Suppressor macrophage (primary cell): ENCODE measurements around the gene LDAF1.
A peak's percentile ranks its signal among the peaks of the same experiment; 100 is the strongest.
"Not testable (repeated sequence)": the region's sequence is repeated elsewhere in the genome, so short reads cannot be mapped to it uniquely, and the experiment has no call there.

Experiments used
- DNase-seq, 4 experiments: peaks; one replicate each; pipeline ENCODE4 v3.0.0-alpha.2; 2020 to 2022
- total RNA-seq, 17 experiments: gene quantifications; one replicate each; lab custom pipeline; 2026; ENCODE audit warnings: mixed read lengths in 6 of 17, inconsistent platforms in 3 of 17; lab: John Stamatoyannopoulos, UW

The LDAF1 gene
- 12.7 to 27.7 (median 19.7) reads per million in 17 experiments for total RNA-seq

DNA sequence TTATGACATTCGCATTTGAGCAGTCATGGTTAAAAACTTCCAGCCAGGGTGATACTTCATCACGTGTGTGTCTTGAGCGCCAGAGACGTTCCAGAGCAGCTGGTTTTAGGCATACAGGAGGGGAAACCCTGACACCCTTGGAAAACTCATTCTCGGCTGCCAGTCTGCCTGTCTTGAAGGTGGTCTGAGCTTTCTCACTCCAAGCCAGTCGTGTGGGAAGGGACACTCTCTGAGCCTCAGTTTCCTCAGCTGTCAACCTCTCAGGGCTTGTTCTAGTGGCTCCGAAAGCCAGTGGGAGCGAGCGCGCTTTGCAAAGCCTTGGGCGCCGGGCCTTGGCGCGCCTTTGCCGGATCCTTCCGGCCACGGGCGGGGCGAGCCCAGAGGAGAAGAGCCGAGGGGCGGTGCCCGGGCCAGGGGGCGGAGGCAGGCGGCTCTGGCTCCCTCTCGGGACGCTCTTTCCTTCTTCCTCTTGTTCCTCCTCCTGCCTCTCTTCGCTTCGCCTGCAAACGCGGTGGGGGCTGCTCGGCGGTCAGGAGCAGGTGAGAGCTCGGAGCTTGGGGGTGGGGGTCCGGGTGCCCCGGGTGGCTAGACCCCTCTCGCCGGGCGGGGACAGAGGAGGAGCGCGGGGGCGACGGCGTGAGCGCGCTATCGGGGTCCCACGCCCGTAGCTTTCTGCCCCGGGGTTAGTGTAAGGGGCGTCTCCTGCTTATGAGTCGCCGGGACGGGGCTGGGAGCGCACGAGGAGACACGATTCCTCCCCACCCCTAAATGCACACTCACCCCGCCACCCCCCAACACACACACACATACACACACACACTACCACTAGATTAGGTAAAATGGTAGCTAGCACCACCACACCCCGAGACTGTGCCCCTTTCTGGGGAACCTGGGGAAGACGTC, at the start of gene LDAF1:
LDAF1 (plus strand) TSS at position 467 of the 903 bp plus-strand sequence. CDS start 2,509 bp downstream, outside the sequence.
- peak; percentile 88 to 96 (median 92) for DNase-seq

DNA sequence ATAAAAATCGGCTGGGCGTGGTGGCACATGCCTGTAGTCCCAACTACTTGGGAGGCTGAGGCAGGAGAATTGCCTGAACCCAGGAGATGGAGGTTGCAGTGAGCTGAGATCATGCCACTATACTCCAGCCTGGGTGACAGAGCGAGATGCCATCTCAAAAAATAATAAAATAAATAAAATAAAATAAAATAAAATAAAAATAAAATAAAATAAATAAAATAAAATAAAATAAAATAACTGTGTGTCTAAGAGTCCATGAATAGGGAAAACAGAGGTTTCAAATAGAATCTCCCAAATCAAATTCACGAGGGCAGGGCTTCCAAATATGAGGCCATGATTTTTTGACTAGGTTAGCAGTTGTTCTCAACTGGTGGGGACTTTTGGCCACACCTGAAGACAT, 42.9 kb upstream of the LDAF1 start:
- not testable (repeated sequence) for DNase-seq

DNA sequence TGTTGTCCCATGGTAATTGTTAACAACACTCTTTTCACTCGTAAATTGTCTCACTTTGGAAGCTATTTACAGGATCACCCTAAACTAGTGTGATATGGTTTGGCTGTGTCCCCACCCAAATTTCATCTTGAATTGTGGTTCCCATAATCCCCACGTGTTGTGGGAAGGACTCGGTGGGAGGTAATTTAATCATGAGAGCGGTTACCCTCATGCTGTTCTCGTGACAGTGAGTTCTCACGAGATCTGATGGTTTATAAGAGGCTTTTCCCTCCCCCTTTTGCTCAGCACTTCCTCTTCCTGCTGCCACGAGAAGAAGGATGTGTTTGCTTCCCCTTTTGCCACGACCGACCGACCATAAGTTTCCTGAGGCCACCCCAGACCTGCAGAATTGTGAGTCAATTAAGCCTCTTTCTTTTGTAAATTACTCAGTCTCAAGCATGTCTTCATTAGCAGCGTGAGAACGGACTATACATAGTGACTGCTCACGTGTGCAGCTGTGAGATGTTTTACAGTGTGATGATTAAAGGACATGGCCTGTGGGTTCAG, 42.3 kb upstream of the LDAF1 start:
- DNase-seq: peak; percentile 49 to 74 (median 65)

DNA sequence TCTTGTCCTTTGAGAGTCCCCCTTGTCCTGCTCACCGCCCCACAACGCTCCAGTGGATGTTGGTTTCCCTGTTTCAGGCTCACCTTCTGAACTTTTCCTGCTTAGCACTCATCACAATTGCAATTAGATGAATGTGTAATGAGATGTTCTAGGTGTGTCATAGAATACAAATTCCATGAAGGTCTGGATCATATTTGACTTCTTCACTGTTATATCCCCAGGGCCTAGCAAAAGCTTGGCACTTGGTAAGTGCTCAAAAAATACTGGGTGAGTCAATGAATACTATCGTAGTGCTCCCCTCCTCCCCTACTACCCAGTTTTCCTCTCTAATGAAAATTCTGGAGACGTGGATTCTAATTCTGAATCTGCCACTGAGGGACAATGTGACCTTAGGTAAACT, 40.9 kb upstream of the LDAF1 start:
- no peak for DNase-seq

DNA sequence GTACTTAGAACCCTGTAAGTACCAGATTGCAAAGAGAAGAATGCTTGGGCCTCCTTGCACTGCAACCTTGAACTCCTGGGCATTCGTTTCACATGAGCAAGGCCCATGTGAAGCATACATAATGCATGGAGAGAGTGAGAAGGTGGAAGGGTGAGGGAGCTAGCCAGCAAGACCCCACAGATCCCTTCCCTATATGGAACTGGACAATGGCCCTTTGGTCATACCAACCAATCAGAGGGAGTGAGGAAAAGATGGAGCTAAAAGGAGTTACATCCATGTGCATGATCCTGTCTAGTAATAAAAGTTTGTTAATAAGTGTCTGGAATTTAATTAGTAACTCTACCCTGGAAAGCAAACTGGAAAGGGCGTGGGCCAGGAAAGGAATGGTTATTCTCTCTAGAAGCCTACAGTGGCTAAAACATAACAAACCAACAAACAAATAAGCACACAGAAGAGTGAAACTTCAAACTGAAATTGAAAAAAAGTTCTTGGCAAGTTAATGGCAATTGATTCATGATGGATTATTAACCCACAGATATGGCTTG, 37.4 kb upstream of the LDAF1 start:
- DNase-seq: no peak

DNA sequence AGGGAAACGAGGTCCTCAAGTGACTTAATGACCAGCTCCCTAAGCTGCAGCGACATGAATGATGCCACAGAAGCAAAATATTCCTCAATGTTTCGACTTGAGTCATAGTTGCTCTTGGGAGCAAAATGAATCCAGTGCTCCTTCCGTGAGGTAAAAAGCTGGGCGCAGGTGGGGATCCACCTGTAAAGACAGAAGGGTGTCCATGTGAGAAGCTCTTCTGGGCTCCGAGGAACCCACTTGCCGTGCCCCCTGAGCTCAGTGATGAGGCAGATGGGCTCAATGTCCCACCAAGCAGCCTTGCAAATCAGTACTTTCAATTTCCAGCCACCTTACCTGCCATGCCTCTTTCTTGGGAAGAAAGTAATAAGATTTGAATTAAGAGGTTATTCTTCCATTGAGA, 33.3 kb upstream of the LDAF1 start:
- no peak for DNase-seq

DNA sequence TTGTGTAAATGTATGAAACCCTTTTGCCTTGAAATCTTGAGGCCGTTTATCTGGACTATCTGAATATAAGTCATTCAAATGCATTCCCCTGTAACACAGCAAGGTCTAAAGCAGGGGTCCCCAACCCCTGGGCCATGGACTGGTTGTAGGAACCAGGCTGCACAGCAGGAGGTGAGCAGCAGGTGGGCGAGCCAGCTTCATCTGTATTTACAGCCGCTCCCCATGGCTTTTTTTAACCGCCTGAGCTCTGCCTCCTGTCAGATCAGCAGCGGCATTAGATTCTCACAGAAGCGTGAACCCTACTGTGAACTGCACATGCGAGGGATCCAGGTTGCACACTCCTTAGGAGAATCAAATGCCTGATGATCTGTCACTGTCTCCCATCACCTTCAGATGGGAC, 32.0 kb upstream of the LDAF1 start:
- DNase-seq: no peak

DNA sequence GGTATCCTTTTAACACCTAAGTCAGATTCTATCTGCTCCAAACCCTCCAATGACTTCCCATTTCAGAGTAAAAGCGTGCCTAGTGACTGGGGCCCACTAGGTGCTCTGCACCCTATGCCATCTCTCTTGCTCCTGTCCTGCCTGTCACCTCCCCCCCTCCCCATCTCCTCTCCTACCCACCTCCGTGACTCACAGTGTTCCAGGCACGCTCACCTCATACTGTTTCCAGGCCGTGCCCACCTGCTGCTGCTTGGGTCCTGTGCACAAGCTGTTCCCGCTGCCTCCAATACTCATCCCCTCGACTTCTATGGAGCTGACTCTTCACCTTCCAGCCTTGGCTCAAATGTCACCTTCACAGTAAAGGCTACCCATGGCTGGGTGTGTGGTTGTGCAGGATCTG, 29.5 kb upstream of the LDAF1 start:
- no peak for DNase-seq

DNA sequence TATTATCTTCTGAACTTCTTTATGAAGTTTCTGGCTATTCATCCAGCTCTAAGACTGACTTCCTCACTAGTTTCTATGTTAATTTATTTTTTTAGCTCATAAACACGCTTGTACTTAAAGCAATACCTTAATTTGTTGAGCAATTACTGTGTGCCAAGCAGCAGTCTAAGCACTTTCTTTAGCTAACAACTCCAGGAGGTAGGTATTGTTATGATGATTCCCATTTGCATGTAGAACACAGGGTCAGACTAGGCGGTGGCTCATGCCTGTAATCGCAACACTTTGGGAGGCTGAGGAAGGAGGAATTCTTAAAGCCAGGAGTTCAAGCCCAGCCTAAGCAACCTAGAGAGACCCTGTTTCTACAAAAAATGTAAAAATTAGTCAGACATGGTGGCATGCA, 27.7 kb upstream of the LDAF1 start:
- no peak for DNase-seq

DNA sequence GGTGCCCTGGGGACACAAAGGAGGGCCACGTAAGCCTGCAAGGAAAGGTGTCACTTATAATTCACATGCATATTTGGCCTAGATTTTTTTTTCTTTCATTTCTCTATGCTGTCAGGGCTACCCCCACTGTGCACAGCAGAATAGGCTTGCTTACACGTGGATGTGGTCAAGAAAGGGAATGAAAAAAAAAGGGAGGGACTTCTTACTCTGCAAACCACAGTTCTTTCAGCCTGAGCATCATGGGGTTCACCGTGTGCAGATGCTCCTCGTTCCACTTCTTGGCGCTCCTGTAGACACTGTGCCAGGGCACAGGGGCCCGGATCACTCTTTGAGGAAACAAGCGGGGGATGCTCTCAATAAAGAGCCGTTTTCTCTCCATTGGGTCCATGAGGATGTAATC, 24.4 kb upstream of the LDAF1 start:
- DNase-seq: no peak

DNA sequence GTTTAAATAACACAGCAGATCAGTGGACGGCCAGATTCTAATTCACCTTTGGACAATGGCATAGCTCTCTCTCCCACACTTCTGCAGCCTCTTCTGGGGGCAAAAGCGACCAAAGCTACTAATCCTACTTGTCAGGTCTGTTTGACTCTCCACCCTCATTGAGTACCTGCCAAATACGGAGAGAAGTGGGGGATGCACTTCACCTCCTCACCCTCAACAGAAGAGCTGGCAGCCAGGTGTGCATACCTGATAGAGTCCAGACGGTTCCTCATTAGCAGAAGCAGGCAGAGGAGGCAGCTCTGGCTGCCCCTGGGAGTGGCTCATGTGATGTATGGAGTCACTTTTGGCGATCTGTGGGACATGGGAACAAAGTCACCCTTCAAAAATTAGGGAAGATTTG, 12.7 kb upstream of the LDAF1 start:
- DNase-seq: no peak

DNA sequence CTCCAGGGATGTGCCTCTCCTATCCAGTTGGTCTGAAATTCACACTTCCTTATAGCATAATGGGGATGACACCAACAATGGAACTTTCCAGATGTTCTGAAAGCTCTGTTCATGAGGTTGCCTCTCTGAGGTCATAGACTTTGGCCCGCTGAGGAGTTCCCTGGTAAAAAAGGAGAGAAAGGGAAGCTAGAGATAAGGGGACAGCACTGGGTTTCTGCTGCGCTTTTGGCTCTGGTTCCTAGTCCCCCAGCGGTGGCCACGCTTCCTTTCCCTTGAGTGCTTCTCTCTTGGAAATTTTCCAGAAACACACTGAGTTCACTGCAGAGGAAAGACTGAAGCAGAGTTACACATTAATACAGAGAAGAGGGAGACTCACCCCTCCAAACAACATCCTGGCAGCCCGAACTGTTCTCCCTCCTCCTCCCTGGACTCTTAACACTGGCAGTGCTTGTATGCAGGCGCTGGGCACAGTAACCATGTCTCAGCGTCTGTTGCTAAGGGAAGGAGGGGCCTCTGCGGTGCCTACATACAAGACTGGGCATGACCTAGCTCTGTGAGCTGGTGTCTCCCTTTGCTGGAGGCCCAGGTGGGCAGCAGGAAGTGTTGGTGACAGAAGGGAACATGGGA, 8.0 kb upstream of the LDAF1 start, which contains the start of gene DNAH3:
DNAH3 (minus strand) TSS at position 472 of the 627 bp plus-strand sequence. CDS start 527 bp downstream, outside the sequence.
- DNase-seq: peak; percentile 37 to 62 (median 55)

DNA sequence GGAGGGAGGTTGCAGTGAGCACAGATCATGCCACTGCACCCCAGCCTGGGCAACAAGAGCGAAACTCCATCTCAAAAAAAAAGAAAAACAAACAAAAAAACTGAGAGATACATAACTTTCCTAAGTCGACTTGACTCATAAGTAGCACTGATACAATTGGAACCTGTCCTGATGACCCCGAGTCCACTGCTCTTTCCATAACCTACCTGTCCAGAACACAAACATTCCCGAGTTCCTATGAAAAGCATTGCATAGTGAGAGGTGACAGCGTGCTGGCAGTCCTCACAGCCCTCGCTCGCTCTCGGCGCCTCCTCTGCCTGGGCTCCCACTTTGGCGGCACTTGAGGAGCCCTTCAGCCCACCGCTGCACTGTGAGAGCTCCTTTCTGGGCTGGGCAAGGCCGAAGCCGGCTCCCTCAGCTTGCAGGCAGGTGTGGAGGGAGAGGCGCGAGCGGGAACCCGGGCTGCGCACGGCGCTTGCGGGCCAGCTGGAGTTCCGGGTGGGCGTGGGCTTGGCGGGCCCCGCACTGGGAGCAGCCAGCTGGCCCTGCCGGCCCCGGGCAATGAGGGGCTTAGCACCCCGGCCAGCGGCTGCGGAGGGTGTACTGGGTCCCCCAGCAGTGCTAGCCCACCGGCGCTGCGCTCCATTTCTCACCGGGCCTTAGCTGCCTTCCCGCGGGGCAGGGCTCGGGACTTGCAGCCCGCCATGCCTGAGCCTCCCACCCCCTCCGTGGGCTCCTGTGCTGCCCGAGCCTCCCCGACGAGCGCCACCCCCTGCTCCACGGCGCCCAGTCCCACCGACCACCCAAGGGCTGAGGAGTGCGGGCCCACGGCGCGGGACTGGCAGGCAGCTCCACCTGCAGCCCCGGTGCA, 6.1 kb upstream of the LDAF1 start:
- not testable (repeated sequence) for DNase-seq

DNA sequence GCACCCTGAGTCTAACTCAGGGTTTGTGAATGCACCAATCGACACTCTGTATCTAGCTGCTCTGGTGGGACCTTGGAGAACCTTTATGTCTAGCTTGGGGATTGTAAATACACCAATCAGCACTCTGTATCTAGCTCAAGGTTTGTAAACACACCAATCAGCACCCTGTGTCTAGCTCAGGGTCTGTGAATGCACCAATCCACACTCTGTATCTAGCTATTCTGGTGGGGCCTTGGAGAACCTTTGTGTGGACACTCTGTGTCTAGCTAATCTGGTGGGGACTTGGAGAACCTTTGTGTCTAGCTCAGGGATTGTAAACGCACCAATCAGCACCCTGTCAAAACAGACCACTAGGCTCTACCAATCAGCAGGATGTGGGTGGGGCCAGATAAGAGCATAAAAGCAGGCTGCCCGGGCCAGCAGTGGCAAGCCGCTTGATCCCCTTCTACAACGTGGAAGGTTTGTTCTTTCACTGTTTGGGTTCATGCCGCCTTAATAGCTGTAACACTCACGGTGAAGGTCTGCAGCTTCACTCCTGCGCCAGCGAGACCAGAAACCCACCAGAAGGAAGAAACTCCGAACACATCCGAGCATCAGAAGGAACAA, 5.2 kb upstream of the LDAF1 start:
- DNase-seq: not testable (repeated sequence)

DNA sequence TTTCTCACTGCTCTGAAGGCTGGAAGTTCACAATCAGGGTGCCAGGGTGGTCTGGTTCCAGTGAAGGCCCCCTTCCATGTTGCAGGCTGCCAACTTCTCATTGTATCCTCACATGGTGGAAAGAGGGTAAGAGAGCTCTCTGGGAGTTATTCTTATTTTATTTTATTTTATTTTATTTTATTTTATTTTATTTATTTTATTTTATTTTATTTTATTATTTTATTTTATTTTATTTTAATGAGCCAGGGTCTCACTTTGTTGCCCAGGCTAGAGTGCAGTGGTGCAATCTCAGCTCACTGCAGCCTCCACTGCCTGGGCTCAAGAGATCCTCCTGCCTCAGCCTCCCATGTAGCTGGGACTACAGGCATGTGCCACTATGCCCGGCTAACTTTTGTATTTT, 2.5 kb upstream of the LDAF1 start:
- not testable (repeated sequence) for DNase-seq

DNA sequence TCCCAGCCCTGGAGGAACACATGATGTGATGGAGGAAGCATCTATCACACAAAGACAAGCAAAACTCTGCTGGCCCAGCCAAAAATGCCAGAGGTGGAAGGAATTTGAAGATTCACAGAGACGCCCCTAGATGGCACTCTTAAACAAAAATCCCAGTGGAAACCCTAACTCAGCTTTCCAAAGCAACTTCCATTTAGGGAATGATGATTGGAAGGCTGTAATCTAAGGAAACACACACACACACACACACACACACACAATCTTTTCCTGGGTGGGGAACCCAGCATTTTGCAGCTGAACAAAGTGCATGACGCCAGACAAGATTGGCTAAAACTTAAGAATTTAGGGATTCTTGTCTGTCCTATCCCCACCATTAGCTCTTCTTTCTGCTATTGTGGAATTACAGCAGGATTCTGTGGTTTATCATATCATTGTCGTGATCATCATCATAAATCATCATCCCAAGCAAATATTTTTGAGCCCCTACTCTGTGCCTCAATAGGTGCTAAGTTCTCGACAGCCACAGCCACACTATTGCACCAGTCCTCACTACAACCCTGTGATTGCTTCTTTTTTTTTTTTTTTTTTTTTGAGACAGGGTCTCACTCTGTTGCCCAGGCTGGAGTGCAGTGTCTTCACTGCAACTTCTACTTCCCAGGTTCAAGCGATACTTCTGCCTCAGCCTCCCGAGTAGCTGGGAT, 1.6 kb upstream of the LDAF1 start:
- DNase-seq: peak; percentile 41 to 63 (median 48)

DNA sequence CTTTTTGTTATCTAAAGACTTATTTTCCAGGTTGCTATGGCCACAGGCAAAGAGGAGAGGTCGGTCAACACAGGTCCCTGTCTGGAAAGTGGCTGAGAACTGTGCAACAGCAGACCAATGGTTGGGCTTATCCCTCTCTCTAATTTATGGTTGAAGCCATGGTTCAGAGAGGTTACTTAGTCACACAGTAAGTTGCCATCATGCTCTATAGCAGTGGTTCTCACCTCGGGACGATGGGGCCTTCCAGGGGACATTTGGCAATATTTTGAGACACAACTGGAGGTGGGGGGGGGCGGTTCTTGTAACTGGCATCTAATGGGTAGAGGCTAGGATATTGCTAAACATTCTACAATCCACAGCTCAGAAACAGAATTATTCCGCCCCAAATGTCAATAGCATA, 842 bp upstream of the LDAF1 start:
- no peak for DNase-seq

DNA sequence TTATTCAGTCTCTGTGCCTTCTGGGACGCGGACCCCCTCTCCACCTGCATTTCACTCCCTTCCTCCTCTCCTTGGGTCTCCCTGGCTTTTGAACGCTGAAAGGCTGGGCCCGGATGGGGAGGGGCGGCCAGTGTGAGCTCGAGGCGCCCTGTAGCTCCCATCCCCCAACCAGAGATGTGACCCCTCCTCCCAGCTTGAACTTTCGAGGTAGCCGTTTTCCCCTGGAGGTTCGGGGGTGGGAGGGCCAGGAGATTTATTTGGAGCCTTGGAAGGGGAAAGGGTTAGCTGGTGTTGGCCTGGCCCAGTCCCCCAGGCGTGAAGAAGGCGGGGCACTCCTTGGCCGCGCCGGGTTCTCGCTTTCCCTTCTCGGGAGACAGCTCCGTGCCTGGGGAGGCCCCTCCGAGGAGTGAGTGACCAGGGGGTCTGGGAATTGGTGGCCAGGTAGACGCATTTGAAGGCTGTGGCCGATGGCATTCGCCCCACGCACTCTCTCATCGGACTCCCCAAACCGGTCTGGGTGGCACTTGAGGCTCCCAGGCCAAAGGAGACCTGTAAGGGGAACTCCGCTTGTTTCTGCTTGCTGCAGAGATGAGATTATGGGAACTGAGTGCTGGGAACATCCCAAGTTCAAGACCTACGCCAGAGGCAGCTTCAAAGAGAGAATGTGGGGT, 942 bp downstream of the LDAF1 start:
- DNase-seq: peak; percentile 26 to 64 (median 54)

DNA sequence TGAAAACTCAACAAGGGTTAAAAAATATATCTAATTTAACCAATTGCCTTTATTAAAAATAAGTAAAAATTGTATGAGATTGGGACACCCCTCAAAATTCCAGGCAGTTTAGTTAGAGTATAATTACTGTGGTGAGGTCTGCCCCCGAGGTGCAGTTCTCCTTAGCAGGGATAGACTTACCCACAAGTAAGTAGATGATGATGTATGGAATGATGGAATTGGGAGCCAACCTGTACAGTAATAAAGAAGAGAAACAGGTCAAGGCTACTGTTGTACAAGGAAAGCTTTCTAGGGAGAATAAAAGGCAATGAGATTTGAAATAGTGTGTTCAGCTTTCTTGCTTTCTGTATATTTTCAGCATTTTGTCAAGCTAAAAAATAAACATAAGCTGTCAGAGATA, 1.8 kb downstream of the LDAF1 start:
- DNase-seq: no peak

DNA sequence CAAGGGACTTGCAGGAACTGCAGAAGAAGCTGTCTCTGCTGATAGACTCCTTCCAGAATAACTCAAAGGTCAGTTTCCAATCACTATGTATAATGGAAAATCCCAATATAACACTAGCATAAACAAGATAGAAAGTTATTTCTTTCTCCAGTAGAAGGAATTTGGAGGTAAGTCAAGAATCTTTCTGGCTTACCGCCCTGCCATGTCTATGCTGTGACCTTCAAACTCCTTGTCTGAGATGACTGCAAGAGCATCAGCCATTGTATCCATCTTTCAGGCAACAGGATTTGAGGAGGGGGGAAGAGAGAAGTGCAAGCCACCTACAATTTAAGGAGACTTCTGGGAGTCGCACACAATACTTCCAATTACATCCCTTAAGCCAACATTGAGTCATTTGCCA, 2.7 kb downstream of the LDAF1 start:
- DNase-seq: no peak
